Stimulated activated CD8-positive, alpha-beta memory T cell treated with anti-CD3 and anti-CD28 coated beads, Interleukin-12 subunit alpha, Interleukin-12 subunit beta, amount 100 ng/mL, for 1 hour (primary cell): ENCODE data around the gene KHK.

Experiments
- DNase-seq: peaks from one replicate; pipeline ENCODE4 v3.0.0-alpha.2; 2020; ENCODE audit warnings: low read depth

The KHK gene

DNA sequence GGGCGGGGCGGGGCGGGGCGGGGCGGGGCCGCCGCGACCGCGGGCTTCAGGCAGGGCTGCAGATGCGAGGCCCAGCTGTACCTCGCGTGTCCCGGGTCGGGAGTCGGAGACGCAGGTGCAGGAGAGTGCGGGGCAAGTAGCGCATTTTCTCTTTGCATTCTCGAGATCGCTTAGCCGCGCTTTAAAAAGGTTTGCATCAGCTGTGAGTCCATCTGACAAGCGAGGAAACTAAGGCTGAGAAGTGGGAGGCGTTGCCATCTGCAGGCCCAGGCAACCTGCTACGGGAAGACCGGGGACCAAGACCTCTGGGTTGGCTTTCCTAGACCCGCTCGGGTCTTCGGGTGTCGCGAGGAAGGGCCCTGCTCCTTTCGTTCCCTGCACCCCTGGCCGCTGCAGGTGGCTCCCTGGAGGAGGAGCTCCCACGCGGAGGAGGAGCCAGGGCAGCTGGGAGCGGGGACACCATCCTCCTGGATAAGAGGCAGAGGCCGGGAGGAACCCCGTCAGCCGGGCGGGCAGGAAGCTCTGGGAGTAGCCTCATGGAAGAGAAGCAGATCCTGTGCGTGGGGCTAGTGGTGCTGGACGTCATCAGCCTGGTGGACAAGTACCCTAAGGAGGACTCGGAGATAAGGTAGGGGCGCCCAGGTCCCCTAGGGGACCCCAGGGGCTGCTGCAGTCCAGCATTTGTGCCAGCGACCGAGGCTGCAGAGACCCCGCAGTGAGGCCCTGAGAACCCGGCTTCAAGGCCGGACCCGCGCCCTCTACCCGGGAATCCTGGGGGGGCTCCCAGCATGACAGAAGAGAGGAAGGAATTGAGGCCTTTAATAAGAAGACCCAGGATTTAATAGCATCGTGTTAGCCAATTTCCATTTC is at the start of gene KHK:
KHK (plus strand) TSS at position 49 of the 870 bp plus-strand sequence; CDS start at position 537, 488 bp downstream.
- DNase-seq: no peak

GRCh38 chr2:27038012-27038411 is 48.6 kb upstream of the KHK start:
- DNase-seq: no peak

DNA sequence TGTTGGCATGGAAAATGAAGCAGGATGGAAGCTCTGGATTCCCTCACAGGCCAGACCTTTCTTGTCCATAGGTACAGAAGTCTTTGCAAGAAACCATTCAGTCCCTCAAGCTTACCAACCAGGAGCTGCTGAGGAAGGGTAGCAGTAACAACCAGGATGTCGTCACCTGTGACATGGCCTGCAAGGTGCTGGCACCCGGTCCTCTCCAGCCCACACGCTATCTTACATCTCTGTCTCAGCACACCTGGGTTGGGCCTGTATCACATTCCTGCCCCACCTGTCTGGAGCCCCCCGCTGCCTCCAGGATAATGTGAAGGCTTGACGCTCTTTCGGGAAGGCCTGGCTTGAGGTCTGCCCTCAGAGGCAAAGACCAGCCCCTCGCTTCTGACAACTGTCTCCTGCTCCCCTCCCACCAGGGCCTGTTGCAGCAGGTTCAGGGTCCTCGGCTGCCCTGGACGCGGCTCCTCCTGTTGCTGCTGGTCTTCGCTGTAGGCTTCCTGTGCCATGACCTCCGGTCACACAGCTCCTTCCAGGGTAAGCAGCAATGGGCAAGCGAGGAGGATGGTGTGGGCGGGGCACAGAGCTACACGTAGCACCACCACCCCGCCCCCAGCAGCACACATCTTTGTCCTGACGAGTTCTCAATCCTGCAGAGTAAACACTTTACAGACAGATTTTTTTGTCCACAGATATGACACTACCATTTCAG is 47.8 kb upstream of the KHK start:
- no peak for DNase-seq

GRCh38 chr2:27039426-27039825 is 47.1 kb upstream of the KHK start:
- no peak for DNase-seq

DNA sequence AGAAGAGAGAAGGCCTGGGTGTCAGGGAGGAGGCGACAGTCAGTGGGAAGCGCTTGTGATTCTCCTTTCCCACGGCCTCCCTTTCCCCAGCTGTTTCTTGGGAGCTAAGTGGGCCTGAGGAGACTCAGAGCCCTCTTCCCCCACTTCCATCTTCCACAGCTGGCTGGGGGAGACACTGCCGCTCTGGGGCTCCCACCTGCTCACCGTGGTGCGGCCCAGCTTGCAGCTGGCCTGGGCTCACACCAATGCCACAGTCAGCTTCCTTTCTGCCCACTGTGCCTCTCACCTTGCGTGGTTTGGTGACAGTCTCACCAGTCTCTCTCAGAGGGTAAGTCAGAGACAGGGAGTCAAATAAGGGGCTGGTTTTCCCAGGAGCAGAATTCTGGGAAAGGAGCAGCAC is 46.7 kb upstream of the KHK start:
- no peak for DNase-seq

- no peak for DNase-seq
Measured at GRCh38 chr2:27040282-27040681, 46.3 kb upstream of the KHK start.

- DNase-seq: no peak
Measured at GRCh38 chr2:27041752-27042151, 44.8 kb upstream of the KHK start.

- DNase-seq: no peak
Measured at GRCh38 chr2:27042159-27042661, 44.4 kb upstream of the KHK start.

DNA sequence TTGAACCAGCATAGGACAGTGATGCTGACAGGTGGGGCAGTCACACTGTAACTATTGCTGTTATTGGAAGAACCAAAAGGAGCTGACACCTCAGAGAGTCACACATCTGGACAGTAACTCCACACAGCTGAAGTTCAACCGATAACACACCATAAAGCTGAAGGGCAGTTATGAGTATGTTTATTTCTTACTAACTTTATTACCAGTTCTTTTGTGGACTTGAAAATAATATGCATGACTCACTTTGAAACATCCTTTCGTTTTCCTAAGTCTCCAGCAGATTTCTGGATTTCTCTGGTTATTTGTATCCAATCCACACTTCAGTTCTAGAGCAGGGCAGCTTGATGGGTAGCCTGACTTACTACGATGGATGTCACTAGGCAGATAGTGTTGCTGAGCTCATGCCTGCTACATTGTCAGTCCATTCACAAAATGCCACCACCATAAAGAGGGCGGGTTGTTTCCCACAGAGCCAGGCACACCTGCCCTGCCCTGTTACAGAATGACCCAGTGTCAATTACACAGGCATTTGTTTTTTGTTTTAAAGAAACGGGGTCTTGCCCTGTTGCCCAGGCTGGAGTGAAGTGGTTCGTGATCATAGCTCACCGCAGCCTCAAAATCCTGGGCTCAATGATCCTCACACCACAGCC is 43.5 kb upstream of the KHK start:
- DNase-seq: no peak

DNA sequence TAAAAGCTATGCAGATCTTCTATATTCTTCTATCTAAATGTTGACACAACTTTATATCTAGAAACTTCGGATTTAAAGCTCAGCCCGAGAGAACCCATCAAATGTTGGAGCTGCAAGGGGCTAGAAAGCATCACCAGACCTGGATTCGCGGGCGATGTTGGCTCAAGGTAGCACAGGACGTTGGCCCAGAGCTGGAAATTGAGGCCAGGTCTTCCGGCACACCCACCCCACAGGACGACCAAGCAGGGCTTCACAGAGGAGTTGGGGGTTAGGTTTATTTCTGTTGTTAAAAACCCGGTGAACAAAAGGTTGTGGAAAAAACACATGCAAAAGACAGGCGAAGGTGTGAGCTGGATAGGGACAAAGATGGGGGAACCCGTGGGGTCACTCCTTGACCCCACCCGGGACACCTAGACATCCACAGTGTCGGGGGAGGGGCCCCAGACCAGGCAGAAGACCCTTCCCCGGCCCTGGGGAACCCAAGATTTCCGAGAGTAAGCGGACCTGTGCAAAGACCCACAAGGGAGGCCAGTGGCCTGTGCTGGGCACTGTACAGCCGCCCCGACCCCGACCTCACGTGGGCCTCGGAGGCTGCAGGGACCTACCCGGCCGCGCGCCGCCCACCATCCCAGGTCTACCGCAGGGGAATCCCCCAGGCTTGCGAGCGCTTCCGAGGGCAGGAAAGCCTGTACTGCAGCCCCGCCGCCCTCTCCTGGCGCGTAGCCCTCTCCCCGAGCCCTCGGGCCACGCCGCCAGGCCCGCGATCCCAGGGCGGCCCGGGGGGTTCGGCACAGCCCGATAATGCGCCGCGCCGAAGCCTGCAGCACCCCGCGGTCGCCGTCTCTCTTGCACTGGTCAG is 36.9 kb upstream of the KHK start:
- DNase-seq: peak; percentile 15

DNA sequence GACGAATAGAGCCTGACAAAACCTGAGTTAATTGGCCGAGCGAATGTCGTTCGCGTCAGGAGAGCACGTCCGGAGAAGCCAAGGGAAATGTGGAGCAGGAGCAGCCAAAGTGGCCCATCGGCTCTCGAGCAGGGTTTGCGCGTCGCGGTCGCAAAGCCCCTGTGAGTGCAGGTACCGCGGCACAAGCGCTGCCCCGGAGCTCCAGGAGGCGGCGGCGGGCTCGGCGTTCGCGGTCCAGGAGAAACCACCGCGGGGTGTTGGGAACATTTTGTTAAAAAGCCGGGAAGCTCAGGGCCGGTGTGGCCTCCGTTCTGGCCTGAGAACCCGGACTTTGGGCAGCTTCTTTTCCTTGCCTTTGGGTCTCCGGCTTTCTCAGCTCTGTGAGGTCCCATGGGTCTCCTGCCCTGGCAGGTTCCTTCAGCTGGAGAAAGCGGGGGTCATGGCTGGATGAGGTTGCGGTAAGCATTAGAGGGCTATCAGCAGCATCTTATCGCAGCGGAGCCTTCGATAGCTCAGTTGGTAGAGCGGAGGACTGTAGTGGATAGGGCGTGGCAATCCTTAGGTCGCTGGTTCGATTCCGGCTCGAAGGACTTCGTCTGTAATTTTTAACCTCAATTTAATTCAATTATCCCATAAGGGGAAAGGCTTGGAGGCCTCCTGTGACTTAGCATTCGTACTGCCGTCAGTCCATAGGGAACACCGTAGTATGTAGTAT is 36.1 kb upstream of the KHK start:
- DNase-seq: peak; percentile 82

DNA sequence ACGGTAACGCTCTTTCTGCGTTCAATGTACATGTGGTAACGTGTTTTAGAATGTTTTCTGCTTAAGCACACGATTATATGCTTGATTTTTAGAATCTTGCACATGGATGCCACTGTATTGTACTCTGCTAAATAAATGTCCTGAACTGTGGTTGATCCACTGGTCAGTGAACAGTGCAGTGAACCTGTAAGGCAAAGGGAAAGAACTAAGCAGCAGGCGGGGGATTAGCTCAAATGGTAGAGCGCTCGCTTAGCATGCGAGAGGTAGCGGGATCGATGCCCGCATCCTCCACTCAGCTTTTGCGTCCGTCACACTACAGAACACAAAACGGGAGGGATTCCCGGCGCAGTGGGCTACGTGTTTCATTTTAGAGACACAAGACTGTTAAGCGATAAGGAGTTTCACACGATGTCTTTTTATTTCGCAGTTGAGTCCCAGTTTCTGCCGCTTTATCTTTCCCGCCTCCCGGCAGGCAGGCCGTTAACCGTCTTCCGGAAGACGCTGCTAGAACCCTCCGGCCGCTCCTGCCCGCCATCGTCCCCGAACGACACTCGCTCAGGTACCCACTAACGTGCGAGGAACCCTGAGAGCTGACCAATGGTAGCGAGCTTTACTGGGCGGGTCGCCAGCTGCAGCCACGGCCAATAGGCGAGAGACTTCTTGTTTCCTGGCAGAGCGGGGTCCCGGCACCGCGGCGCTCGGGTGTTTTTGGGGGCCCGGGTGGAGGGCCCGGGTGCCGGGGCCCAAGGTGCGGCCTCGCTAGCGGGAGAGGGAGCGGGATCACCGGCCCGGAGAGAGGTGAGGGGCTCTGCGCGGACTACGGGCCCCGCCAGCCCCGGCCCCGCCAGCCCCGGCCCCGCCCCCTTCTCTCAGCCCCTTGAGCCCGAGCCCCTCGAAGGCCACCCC is 35.3 kb upstream of the KHK start, which contains the start of gene AGBL5:
AGBL5 (plus strand) TSS at position 673 of the 906 bp plus-strand sequence. CDS start 1,291 bp downstream, outside the sequence.
- peak; percentile 94 for DNase-seq

DNA sequence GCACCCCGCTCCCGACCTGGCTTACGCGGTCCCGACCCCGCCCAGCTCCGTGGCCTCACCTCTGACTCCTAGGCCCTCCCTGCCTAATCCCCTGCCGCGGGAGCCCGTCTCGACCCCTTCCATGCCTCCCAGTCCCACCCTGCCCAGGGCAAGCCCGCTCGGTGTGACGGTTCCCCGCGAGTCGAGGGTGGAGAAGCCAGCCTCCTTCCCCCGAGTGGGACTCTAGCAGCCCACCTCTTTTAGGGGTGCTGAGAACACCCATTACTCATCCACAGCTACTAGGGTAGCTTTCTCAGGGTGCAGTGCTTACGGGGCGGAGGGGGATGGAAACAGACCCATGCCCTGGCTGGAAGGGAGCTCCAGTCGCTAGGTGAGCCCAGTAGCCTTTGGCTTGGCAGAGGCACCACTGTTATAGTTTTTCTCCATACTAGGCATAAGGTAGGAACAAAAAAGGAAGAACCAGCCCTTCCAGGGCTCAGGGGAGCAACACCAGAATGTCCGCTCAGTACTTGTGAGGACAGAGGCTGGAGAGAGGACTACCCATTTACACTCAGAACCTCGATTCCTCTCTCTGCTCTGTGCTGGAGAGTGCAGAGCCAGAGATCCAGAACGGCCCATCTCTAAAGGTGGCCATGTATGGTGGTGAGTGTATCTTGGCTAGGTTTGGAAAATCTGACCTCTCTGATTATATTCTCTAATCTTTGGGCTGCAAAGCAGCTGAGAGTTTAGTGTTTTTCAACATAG is 34.5 kb upstream of the KHK start:
- DNase-seq: no peak

DNA sequence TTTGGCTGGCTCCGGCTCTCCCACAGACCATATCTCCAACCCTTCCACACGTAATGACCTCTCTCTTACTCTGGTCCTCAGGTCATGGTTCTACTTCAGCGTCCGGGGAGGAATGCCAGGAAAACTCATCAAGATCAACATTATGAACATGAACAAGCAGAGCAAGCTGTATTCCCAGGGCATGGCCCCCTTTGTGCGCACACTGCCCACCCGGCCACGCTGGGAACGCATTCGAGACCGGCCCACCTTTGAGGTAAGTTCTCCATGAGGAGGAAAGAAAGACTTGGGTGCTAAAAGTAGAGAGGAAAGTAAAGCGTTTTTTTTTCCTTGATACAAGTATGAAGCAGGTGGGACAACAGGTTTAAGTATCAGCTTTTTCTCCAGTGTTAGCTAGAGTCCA is 33.3 kb upstream of the KHK start:
- no peak for DNase-seq

DNA sequence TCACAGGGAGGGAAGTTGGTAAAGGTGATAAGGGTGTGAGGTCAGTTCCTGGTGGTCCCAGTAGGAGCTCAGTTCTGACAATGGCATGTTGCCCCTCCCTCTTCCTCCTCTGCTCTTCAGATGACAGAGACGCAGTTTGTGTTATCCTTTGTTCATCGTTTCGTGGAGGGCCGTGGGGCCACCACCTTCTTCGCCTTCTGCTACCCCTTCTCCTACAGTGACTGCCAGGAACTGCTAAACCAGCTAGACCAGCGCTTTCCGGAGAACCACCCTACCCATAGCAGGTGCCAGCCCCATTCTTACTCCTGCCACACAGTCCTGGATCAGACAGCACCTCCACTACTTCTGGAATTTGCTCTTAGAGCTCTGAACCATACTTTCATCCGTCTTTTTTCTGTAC is 32.8 kb upstream of the KHK start:
- DNase-seq: no peak

GRCh38 chr2:27054721-27055120 is 31.9 kb upstream of the KHK start:
- DNase-seq: no peak

GRCh38 chr2:27057184-27057583 is 29.4 kb upstream of the KHK start:
- no peak for DNase-seq

- no peak for DNase-seq
Measured at GRCh38 chr2:27058210-27058609, 28.4 kb upstream of the KHK start.
